Calu3 (cell line): Measurements from ENCODE around the gene GAS6. TPM values are rescaled to one million over a fixed set of nuclear protein-coding genes. Genes with fewer than 3 reads are reported as not detected.
"Not testable (repeated sequence)": the region's sequence is repeated elsewhere in the genome, so short reads cannot be mapped to it uniquely, and the experiment has no call there.

Experiments used
- BruUV-seq: library from RNA; stranded (reverse); fragments of 400-500 nt; replicated peaks from 2 replicates; lab custom pipeline; 2021; lab: Mats Ljungman, UMichigan
- CTCF ChIA-PET: fragments of 300-600 bp; sonication (Branson Sonifier 250); formaldehyde crosslinking; loops from one replicate; lab custom pipeline; 2022; ENCODE audit warnings: antibody characterized with exemption; lab: Charles Lee
- DNase-seq: peaks from one replicate; pipeline ENCODE4 v3.0.0; 2022
- H3K27ac Mint-ChIP-seq: one replicate; pipeline ENCODE4 v1.8.0; 2022; ENCODE audit warnings: mixed read lengths; ENCODE audit not compliant: unreplicated experiment
- H3K27me3 Mint-ChIP-seq: one replicate; pipeline ENCODE4 v1.8.0; 2022; ENCODE audit warnings: mixed read lengths; ENCODE audit not compliant: unreplicated experiment
- H3K36me3 Mint-ChIP-seq: one replicate; pipeline ENCODE4 v1.8.0; 2022; ENCODE audit warnings: mild to moderate bottlenecking, moderate library complexity, mixed read lengths; ENCODE audit not compliant: insufficient read depth, unreplicated experiment
- H3K4me1 Mint-ChIP-seq: one replicate; pipeline ENCODE4 v1.8.0; 2022; ENCODE audit warnings: mild to moderate bottlenecking, low read depth, mixed read lengths; ENCODE audit not compliant: unreplicated experiment
- H3K4me3 Mint-ChIP-seq: one replicate; pipeline ENCODE4 v1.8.0; 2022; ENCODE audit warnings: mild to moderate bottlenecking, low read depth, moderate library complexity, mixed read lengths; ENCODE audit not compliant: unreplicated experiment
- H3K9me3 Mint-ChIP-seq: one replicate; pipeline ENCODE4 v1.8.0; 2022; ENCODE audit warnings: low read depth, mixed read lengths; ENCODE audit not compliant: unreplicated experiment
- intact Hi-C: fragments of 100-400 bp; cut with micrococcal nuclease; formaldehyde crosslinking; loops from one replicate; pipeline ENCODE4 v1.10.0; 2022; ENCODE audit not compliant: unreplicated experiment
- total RNA-seq: library from RNA; stranded (reverse); gene quantifications from 2 replicates; pipeline ENCODE4 v1.2.3, GENCODE V29; 2022
- TF ChIP-seq, protein P1 (sequence below): fragments of 200-600 bp; IDR thresholded peaks from one replicate; pipeline ENCODE4 v1.8.0; 2022; ENCODE audit warnings: antibody characterized with exemption; ENCODE audit not compliant: unreplicated experiment

Gene GAS6
- total RNA-seq, 1 experiment from 2014 or later, result 0.42 TPM

DNA sequence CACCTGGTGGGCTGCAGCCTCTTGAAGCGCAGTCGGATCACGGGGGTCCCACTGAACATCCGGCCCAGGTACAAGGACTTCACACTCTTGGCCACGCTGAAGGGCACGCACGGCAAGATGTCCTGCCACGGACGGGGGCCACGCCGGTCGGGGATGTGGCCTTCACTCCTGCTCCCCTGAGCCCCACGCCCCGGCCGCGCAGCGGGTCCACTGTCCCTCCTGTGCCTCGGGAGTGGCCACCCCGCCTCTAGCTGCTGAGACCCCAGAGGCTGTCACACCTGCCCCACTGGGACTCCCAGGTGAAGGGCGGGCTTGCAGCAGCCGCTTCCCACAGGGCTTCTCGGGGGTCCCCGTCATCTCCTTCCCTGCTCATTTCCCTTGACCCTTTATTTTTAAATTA is 31.2 kb downstream of the GAS6 start:
- Mint-ChIP-seq H3K27me3 (no peaks in the 10 kb centered on the region), H3K9me3 (no peaks in the 10 kb centered on the region), H3K4me3 (no peak overlapping the region), H3K4me1 (peaks cover 5% of the 10 kb centered on the region), H3K36me3 (no peaks in the 10 kb centered on the region), H3K27ac (no peak overlapping the region)
- no peak for DNase-seq
- CTCF ChIA-PET, result no interaction called here
- TF ChIP-seq, protein P1, sequence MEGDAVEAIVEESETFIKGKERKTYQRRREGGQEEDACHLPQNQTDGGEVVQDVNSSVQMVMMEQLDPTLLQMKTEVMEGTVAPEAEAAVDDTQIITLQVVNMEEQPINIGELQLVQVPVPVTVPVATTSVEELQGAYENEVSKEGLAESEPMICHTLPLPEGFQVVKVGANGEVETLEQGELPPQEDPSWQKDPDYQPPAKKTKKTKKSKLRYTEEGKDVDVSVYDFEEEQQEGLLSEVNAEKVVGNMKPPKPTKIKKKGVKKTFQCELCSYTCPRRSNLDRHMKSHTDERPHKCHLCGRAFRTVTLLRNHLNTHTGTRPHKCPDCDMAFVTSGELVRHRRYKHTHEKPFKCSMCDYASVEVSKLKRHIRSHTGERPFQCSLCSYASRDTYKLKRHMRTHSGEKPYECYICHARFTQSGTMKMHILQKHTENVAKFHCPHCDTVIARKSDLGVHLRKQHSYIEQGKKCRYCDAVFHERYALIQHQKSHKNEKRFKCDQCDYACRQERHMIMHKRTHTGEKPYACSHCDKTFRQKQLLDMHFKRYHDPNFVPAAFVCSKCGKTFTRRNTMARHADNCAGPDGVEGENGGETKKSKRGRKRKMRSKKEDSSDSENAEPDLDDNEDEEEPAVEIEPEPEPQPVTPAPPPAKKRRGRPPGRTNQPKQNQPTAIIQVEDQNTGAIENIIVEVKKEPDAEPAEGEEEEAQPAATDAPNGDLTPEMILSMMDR, result no peak
- no TSS peak for BruUV-seq
- intact Hi-C loops, result no loop called here

DNA sequence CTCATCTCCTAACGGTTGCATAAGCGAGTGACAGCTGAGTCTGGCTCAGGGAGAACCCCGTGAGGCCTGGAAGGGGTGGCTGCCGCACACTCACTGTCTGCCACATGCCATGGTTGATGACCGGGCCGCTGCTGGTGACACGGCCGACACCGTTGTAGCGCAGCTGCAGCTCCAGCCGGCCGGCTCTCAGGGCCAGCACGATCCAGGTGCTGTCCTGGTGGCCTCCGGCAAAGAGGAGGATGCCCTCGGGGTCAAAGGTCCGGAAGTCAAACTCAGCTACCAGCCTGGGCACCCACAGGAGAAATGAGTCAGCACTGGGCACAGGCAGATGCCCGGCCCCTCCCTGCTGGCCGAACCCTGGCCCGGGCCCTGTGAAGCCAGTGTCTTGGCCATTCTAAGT is 31.7 kb downstream of the GAS6 start:
- no peak for DNase-seq
- no peaks in the 10 kb centered on the region for H3K9me3 Mint-ChIP-seq
- intact Hi-C loops, result no loop called here
- H3K27me3 Mint-ChIP-seq, result no peaks in the 10 kb centered on the region
- CTCF ChIA-PET, result no interaction called here
- no peaks in the 10 kb centered on the region for H3K36me3 Mint-ChIP-seq
- H3K4me3 Mint-ChIP-seq, result no peak overlapping the region
- H3K4me1 Mint-ChIP-seq, result peaks cover under 1% of the 10 kb centered on the region
- no TSS peak for BruUV-seq
- H3K27ac Mint-ChIP-seq, result no peak overlapping the region
- TF ChIP-seq, protein P1, result no peak

DNA sequence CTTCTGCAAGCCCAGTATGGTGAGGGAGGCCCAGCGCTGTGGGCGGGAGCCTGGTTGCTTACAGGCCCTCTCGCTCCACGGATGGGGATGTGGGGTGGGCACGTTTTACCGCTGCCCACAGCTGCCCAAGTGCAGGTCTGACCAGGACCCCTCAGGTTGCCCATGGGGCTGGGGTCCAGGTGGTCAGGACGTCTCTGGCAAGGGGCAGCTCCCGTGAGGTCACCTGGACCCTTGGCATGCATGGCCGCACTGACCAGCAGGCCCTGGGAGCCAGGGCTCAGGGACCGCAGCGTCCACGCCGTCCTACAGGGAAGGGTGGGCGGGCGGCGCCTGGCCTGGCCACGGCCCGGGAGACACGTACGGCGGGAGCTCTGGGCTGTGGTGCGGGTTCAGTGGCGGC is 32.8 kb downstream of the GAS6 start:
- DNase-seq, result no peak
- H3K9me3 Mint-ChIP-seq, result no peaks in the 10 kb centered on the region
- BruUV-seq, result no TSS peak
- intact Hi-C loops, result no loop called here
- no peaks in the 10 kb centered on the region for H3K4me1 Mint-ChIP-seq
- TF ChIP-seq, protein P1, result no peak
- H3K27me3 Mint-ChIP-seq, result no peaks in the 10 kb centered on the region
- CTCF ChIA-PET, result no interaction called here
- H3K4me3 Mint-ChIP-seq, result no peak overlapping the region
- no peak overlapping the region for H3K27ac Mint-ChIP-seq
- no peaks in the 10 kb centered on the region for H3K36me3 Mint-ChIP-seq

DNA sequence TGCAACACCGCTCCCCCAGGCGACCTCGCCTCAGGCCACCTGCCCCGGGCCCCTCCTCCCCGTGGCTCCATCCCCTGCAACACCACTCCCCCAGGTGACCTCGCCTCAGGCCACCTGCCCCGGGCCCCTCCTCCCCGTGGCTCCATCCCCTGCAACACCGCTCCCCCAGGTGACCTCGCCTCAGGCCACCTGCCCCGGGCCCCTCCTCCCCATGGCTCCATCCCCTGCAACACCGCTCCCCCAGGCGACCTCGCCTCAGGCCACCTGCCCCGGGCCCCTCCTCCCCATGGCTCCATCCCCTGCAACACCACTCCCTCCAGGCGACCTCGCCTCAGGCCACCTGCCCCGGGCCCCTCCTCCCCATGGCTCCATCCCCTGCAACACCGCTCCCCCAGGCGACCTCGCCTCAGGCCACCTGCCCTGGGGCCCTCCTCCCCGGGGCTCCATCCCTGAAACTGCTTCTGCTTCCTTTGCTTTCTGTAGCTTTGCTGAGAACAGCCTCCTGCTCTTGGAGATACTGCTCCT is 33.4 kb downstream of the GAS6 start:
- H3K36me3 Mint-ChIP-seq, H3K27me3 Mint-ChIP-seq, H3K27ac Mint-ChIP-seq, BruUV-seq, H3K4me3 Mint-ChIP-seq, intact Hi-C loops, H3K4me1 Mint-ChIP-seq, CTCF ChIA-PET, DNase-seq, H3K9me3 Mint-ChIP-seq: not testable (repeated sequence)

DNA sequence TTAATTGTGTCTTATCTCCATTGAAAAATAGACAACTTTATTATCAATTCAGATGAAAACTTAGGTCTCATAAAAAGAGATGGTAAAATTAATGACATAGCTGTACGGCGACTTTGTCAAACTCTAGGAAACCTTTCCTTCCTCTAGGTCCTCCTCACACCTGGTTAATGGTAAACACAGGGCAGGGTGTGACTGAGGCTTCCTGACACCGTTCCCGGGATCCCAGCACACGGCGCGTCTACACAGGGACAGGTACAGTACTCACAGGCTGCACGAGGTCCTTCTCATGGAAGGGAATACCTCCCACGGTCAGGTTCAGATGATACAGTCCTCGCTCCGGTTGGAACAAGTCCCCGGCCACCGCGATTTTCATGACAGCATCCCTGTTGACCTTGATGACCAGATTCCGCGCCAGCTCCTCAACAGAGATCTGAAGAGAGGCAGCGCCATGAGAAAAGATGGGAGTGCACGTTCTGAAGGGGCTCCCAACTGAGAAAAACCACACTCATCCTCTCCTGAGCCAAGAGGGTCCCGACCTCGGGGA is 35.5 kb downstream of the GAS6 start:
- Mint-ChIP-seq H3K4me3 (no peak overlapping the region), H3K36me3 (no peaks in the 10 kb centered on the region), H3K27ac (no peak overlapping the region), H3K9me3 (no peaks in the 10 kb centered on the region), H3K4me1 (no peaks in the 10 kb centered on the region), H3K27me3 (no peaks in the 10 kb centered on the region)
- intact Hi-C loops, result no loop called here
- CTCF ChIA-PET, result no interaction called here
- DNase-seq, result no peak
- BruUV-seq, result no TSS peak
- TF ChIP-seq, protein P1, result no peak
